Activated T-cell treated with anti-CD3 and anti-CD28 coated beads, Interleukin-2, amount 50 U/mL, for 4 hours (primary cell): Measurements from ENCODE around the gene CASZ1. TPM values are rescaled to one million over a fixed set of nuclear protein-coding genes. Genes with fewer than 3 reads are reported as not detected.

Experiments used
- ATAC-seq, 2 donors: fragments of 200-7000 bp; cut with Tn5 transposase; one replicate each; pipeline ENCODE4 v1.10.0; 2021
- DNase-seq: peaks from one replicate; pipeline ENCODE4 v3.0.0-alpha.2; 2020
- H3K27me3 Mint-ChIP-seq: one replicate; pipeline ENCODE4 v1.8.0; 2021; ENCODE audit warnings: low read depth, mixed read lengths
- H3K36me3 Mint-ChIP-seq: one replicate; pipeline ENCODE4 v1.8.0; 2022; ENCODE audit warnings: mixed read lengths; ENCODE audit not compliant: insufficient read depth
- H3K4me1 Mint-ChIP-seq: one replicate; pipeline ENCODE4 v1.8.0; 2021; ENCODE audit warnings: low read depth, mixed read lengths
- H3K4me3 Mint-ChIP-seq: one replicate; pipeline ENCODE4 v1.8.0; 2021; ENCODE audit warnings: mild to moderate bottlenecking, moderate library complexity, mixed read lengths
- H3K9me3 Mint-ChIP-seq: one replicate; pipeline ENCODE4 v1.8.0; 2021; ENCODE audit warnings: mixed read lengths
- total RNA-seq, 3 donors: library from RNA; stranded (reverse); gene quantifications; one replicate each; pipeline ENCODE4 v1.2.1, GENCODE V29; 2021

The CASZ1 gene
- total RNA-seq, result 10 to 100 TPM in 1 of 3 donors, 1 to 10 TPM in 2; 6.9 to 11.2 (median 8.4) TPM

GRCh38 chr1:10796029-10796944 lies at the start of gene CASZ1:
Gene CASZ1, minus strand, starts transcription at chr1:10796646. Its CDS starts 102,757 bp downstream, at chr1:10693889.
- ATAC-seq (peak in 1 of 2 donors; percentile 26), DNase-seq (no peak)

GRCh38 chr1:10843697-10844096 lies 47.3 kb upstream of the CASZ1 start:
- Mint-ChIP-seq H3K4me3 (no peak overlapping the region), H3K4me1 (no peaks in the 10 kb centered on the region), H3K36me3 (no peaks in the 10 kb centered on the region), H3K9me3 (peaks cover 9% of the 10 kb centered on the region), H3K27me3 (peaks cover 24% of the 10 kb centered on the region)
- ATAC-seq (no peak), DNase-seq (no peak)

More at GRCh38 chr1:10796029-10796944, at the start of gene CASZ1:
- peaks cover 15% of the 10 kb centered on the region for H3K4me1 Mint-ChIP-seq
- no peaks in the 10 kb centered on the region for H3K9me3 Mint-ChIP-seq
- H3K4me3 Mint-ChIP-seq, result no peak within 1 kb of the TSS
- peaks cover 55% of the 10 kb centered on the region for H3K27me3 Mint-ChIP-seq
- no peaks in the 10 kb centered on the region for H3K36me3 Mint-ChIP-seq

GRCh38 chr1:10841118-10841517 lies 44.7 kb upstream of the CASZ1 start:
- H3K27me3 Mint-ChIP-seq, result peaks cover 38% of the 10 kb centered on the region
- no peaks in the 10 kb centered on the region for H3K4me1 Mint-ChIP-seq
- DNase-seq, result no peak
- no peak overlapping the region for H3K4me3 Mint-ChIP-seq
- H3K36me3 Mint-ChIP-seq, result no peaks in the 10 kb centered on the region
- H3K9me3 Mint-ChIP-seq, result peaks cover 9% of the 10 kb centered on the region
- ATAC-seq, result no peak

- peaks cover 9% of the 10 kb centered on the region for H3K9me3 Mint-ChIP-seq
- ATAC-seq, result no peak
Measured at GRCh38 chr1:10839188-10839770, 42.8 kb upstream of the CASZ1 start.

GRCh38 chr1:10838541-10838940 lies 42.1 kb upstream of the CASZ1 start:
- no peaks in the 10 kb centered on the region for H3K36me3 Mint-ChIP-seq
- ATAC-seq, result no peak
- peaks cover 44% of the 10 kb centered on the region for H3K27me3 Mint-ChIP-seq
- peaks cover 2% of the 10 kb centered on the region for H3K4me1 Mint-ChIP-seq
- peaks cover 2% of the 10 kb centered on the region for H3K9me3 Mint-ChIP-seq
- DNase-seq, result no peak
- no peak overlapping the region for H3K4me3 Mint-ChIP-seq

More at GRCh38 chr1:10839188-10839770, 42.8 kb upstream of the CASZ1 start:
- no peak for DNase-seq
- H3K36me3 Mint-ChIP-seq, result no peaks in the 10 kb centered on the region
- peaks cover 41% of the 10 kb centered on the region for H3K27me3 Mint-ChIP-seq
- H3K4me1 Mint-ChIP-seq, result peaks cover 2% of the 10 kb centered on the region
- H3K4me3 Mint-ChIP-seq, result no peak overlapping the region

- Mint-ChIP-seq H3K9me3 (no peaks in the 10 kb centered on the region), H3K4me3 (no peak overlapping the region), H3K27me3 (peaks cover 45% of the 10 kb centered on the region), H3K4me1 (peaks cover 2% of the 10 kb centered on the region), H3K36me3 (no peaks in the 10 kb centered on the region)
- DNase-seq (no peak), ATAC-seq (no peak)
Measured at GRCh38 chr1:10836726-10837125, 40.3 kb upstream of the CASZ1 start.

- peak in 1 of 2 donors; percentile 14 for ATAC-seq
- Mint-ChIP-seq H3K9me3 (no peaks in the 10 kb centered on the region), H3K27me3 (peaks cover 38% of the 10 kb centered on the region), H3K4me3 (no peak overlapping the region), H3K4me1 (peaks cover 2% of the 10 kb centered on the region), H3K36me3 (no peaks in the 10 kb centered on the region)
- no peak for DNase-seq
Measured at GRCh38 chr1:10835822-10836421, 39.5 kb upstream of the CASZ1 start.

- Mint-ChIP-seq H3K4me3 (no peak overlapping the region), H3K4me1 (peaks cover 2% of the 10 kb centered on the region), H3K27me3 (peaks cover 37% of the 10 kb centered on the region), H3K9me3 (no peaks in the 10 kb centered on the region), H3K36me3 (no peaks in the 10 kb centered on the region)
- ATAC-seq, result no peak
- no peak for DNase-seq
Measured at GRCh38 chr1:10835421-10835820, 39.0 kb upstream of the CASZ1 start.

GRCh38 chr1:10834770-10835412 lies 38.4 kb upstream of the CASZ1 start:
- Mint-ChIP-seq H3K4me3 (no peak overlapping the region), H3K9me3 (no peaks in the 10 kb centered on the region), H3K27me3 (peaks cover 39% of the 10 kb centered on the region), H3K4me1 (peaks cover 2% of the 10 kb centered on the region), H3K36me3 (no peaks in the 10 kb centered on the region)
- DNase-seq (no peak), ATAC-seq (no peak)

GRCh38 chr1:10833630-10834557 lies 37.4 kb upstream of the CASZ1 start:
- ATAC-seq, result no peak
- H3K36me3 Mint-ChIP-seq, result no peaks in the 10 kb centered on the region
- peaks cover 37% of the 10 kb centered on the region for H3K27me3 Mint-ChIP-seq
- no peak overlapping the region for H3K4me3 Mint-ChIP-seq
- no peak for DNase-seq
- H3K9me3 Mint-ChIP-seq, result no peaks in the 10 kb centered on the region
- peaks cover 2% of the 10 kb centered on the region for H3K4me1 Mint-ChIP-seq

- Mint-ChIP-seq H3K27me3 (peaks cover 37% of the 10 kb centered on the region), H3K4me1 (peaks cover 2% of the 10 kb centered on the region), H3K36me3 (no peaks in the 10 kb centered on the region), H3K4me3 (no peak overlapping the region), H3K9me3 (no peaks in the 10 kb centered on the region)
- no peak for ATAC-seq
- no peak for DNase-seq
Measured at GRCh38 chr1:10832703-10833102, 36.3 kb upstream of the CASZ1 start.

GRCh38 chr1:10830961-10831668 lies 34.7 kb upstream of the CASZ1 start:
- no peaks in the 10 kb centered on the region for H3K36me3 Mint-ChIP-seq
- peaks cover 2% of the 10 kb centered on the region for H3K4me1 Mint-ChIP-seq
- no peak overlapping the region for H3K4me3 Mint-ChIP-seq
- DNase-seq, result no peak
- no peaks in the 10 kb centered on the region for H3K9me3 Mint-ChIP-seq
- ATAC-seq, result peak in 1 of 2 donors; percentile 17
- H3K27me3 Mint-ChIP-seq, result peaks cover 25% of the 10 kb centered on the region

- no peak overlapping the region for H3K4me3 Mint-ChIP-seq
- H3K9me3 Mint-ChIP-seq, result no peaks in the 10 kb centered on the region
- no peaks in the 10 kb centered on the region for H3K4me1 Mint-ChIP-seq
- H3K27me3 Mint-ChIP-seq, result peaks cover 22% of the 10 kb centered on the region
- ATAC-seq (no peak), DNase-seq (no peak)
- no peaks in the 10 kb centered on the region for H3K36me3 Mint-ChIP-seq
Measured at GRCh38 chr1:10829965-10830515, 33.6 kb upstream of the CASZ1 start.
